Upper lobe of left lung (tissue), 4 donors: Measurements from ENCODE around the gene TEX36.

Experiments used
- POLR2A ChIP-seq, 4 donors: fragments of 450-650 bp; IDR thresholded peaks; one replicate each; pipeline ENCODE4 v1.5.1; 2016 to 2017; ENCODE audit warnings: antibody characterized with exemption in 4 of 4, mild to moderate bottlenecking in 2 of 4
- TF ChIP-seq, protein P1 (sequence below), 6 experiments: fragments of 450-650 bp in 4 of 6; fragments of 200-600 bp in 2 of 6; sonication (generic) in 2 of 6; IDR thresholded peaks; one replicate each; pipeline ENCODE4 v1.5.1; 2016 to 2019; ENCODE audit warnings: antibody characterized with exemption in 6 of 6

- TF ChIP-seq, protein P1, sequence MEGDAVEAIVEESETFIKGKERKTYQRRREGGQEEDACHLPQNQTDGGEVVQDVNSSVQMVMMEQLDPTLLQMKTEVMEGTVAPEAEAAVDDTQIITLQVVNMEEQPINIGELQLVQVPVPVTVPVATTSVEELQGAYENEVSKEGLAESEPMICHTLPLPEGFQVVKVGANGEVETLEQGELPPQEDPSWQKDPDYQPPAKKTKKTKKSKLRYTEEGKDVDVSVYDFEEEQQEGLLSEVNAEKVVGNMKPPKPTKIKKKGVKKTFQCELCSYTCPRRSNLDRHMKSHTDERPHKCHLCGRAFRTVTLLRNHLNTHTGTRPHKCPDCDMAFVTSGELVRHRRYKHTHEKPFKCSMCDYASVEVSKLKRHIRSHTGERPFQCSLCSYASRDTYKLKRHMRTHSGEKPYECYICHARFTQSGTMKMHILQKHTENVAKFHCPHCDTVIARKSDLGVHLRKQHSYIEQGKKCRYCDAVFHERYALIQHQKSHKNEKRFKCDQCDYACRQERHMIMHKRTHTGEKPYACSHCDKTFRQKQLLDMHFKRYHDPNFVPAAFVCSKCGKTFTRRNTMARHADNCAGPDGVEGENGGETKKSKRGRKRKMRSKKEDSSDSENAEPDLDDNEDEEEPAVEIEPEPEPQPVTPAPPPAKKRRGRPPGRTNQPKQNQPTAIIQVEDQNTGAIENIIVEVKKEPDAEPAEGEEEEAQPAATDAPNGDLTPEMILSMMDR (IDR thresholded peaks at IDR 0.05): no peak
- TF ChIP-seq POLR2A (IDR thresholded peaks at IDR 0.05): no peak
Measured at GRCh38 chr10:125633517-125633999, 49.4 kb downstream of the TEX36 start.
